SK-N-DZ (cell line): ENCODE results near the gene PRKG1.
"Not testable (repeated sequence)": the region's sequence is repeated elsewhere in the genome, so short reads cannot be mapped to it uniquely, and the experiment has no call there.

Experiments
- DNase-seq: peaks from one replicate; pipeline ENCODE4 v3.0.0-alpha.2; 2015; ENCODE audit warnings: low spot score

The PRKG1 gene

GRCh38 chr10:51270936-51271530 is 196.7 kb downstream of the PRKG1 start:
- DNase-seq = no peak

GRCh38 chr10:51272099-51272498 is 197.8 kb downstream of the PRKG1 start:
- not testable (repeated sequence) for DNase-seq

GRCh38 chr10:51272555-51272954 is 198.3 kb downstream of the PRKG1 start:
- DNase-seq = no peak

GRCh38 chr10:51273574-51273973 is 199.3 kb downstream of the PRKG1 start:
- DNase-seq = no peak

- not testable (repeated sequence) for DNase-seq
These were observed 201.8 kb downstream of the PRKG1 start for GRCh38 chr10:51276097-51276496.

- DNase-seq = not testable (repeated sequence)
These were observed 207.1 kb downstream of the PRKG1 start for GRCh38 chr10:51281387-51281786.

GRCh38 chr10:51285601-51286000 is 211.3 kb downstream of the PRKG1 start:
- no peak for DNase-seq

GRCh38 chr10:51288511-51288910 is 214.2 kb downstream of the PRKG1 start:
- DNase-seq = no peak

- no peak for DNase-seq
These were observed 215.2 kb downstream of the PRKG1 start for GRCh38 chr10:51289519-51289918.

- DNase-seq = no peak
These were observed 217.7 kb downstream of the PRKG1 start for GRCh38 chr10:51291961-51292360.

GRCh38 chr10:51297438-51297837 is 223.2 kb downstream of the PRKG1 start:
- DNase-seq = no peak

GRCh38 chr10:51300617-51301304 is 226.5 kb downstream of the PRKG1 start:
- DNase-seq = no peak

- DNase-seq = no peak
These were observed 227.4 kb downstream of the PRKG1 start for GRCh38 chr10:51301644-51302043.

GRCh38 chr10:51302316-51302715 is 228.0 kb downstream of the PRKG1 start:
- DNase-seq = no peak

GRCh38 chr10:51308116-51308515 is 233.8 kb downstream of the PRKG1 start:
- DNase-seq = no peak

GRCh38 chr10:51311228-51311627 is 236.9 kb downstream of the PRKG1 start:
- DNase-seq = no peak

GRCh38 chr10:51312817-51313216 is 238.5 kb downstream of the PRKG1 start:
- DNase-seq = no peak

GRCh38 chr10:51313251-51313650 is 239.0 kb downstream of the PRKG1 start:
- no peak for DNase-seq

- peak; percentile 21 for DNase-seq
These were observed 239.6 kb downstream of the PRKG1 start for GRCh38 chr10:51313773-51314478.

- no peak for DNase-seq
These were observed 240.2 kb downstream of the PRKG1 start for GRCh38 chr10:51314481-51314880.

GRCh38 chr10:51318399-51319172 is 244.3 kb downstream of the PRKG1 start:
- DNase-seq = no peak

GRCh38 chr10:51319173-51319435 is 244.8 kb downstream of the PRKG1 start:
- DNase-seq = no peak
